Endothelial cell of umbilical vein (primary cell): ENCODE data around the gene N4BP3.

Experiments
- CTCF ChIP-seq, 2 donors: IDR thresholded peaks; 1 replicate in 1 of 2; 2 replicates in 1 of 2; pipeline ENCODE4 v1.5.1; 2011; ENCODE audit warnings: low read length in 2 of 2, mild to moderate bottlenecking in 2 of 2, moderate library complexity in 2 of 2, control low read depth in 1 of 2, inconsistent platforms in 1 of 2, low read depth in 1 of 2; ENCODE audit not compliant: insufficient read depth in 1 of 2; ENCODE audit errors: extremely low read depth in 1 of 2
- EZH2 ChIP-seq: IDR thresholded peaks from 2 replicates; pipeline ENCODE4 v1.6.1; 2012; ENCODE audit warnings: borderline replicate concordance, low read depth, mild to moderate bottlenecking, moderate library complexity, low read length, inconsistent platforms; ENCODE audit not compliant: severe bottlenecking
- JUN ChIP-seq: IDR thresholded peaks from 2 replicates; pipeline ENCODE4 v1.6.1; 2011; ENCODE audit warnings: borderline replicate concordance, low read depth; ENCODE audit not compliant: insufficient read length, insufficient read depth
- MYC ChIP-seq: IDR thresholded peaks from one replicate; pipeline ENCODE4 v1.6.1; 2011; ENCODE audit warnings: mild to moderate bottlenecking, low read depth, low read length
- POLR2A ChIP-seq: IDR thresholded peaks from 2 replicates; pipeline ENCODE4 v1.6.1; 2012; ENCODE audit warnings: low read depth, mild to moderate bottlenecking, control low read depth, low read length
- POLR2AphosphoS5 ChIP-seq: IDR thresholded peaks from 2 replicates; pipeline ENCODE4 v1.6.1; 2012; ENCODE audit warnings: low read depth, mild to moderate bottlenecking, control low read depth, low read length, moderate library complexity; ENCODE audit not compliant: insufficient read depth
- TF ChIP-seq, protein P1 (sequence below): IDR thresholded peaks from 2 replicates; pipeline ENCODE4 v1.6.1; 2011; ENCODE audit not compliant: insufficient read depth, insufficient read length

DNA sequence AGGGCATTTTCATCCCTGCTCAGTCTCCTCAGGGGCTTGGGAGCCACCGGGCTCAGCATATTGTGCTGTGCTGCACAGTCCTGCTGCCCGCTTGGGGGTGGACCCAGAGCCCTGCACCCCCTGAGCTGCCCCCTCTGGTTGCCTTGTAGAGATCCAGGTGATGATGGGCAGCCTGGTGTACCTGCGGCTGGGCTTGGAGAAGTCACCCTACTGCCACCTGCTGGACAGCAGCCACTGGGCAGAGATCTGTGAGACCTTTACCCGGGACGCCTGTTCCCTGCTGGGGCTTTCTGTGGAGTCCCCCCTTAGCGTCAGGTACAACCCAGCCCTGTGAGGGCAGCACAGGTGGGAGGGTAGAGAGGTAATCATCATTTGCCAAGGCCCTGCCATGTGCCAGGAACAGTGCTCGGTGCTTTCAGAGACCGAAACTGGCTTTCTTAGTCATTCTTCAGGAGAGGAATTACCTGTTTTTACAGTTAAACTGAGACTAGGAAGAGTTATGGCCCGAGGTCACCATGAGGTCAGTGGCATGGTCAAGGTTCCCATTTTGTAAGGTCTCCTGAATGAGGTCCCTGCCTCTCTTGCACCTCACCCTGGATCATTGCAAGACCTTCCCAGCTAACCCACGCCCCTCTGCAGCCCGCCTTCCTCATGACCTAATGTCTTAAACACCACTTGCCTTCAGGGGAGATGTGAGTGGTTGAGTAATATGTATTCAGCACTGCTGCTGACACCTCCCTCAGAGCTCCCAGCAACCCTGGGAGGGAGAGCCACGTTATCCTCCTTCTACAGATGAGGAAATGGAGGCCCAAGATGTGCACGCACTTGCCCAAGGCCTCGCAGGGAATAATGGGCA is 32.9 kb downstream of the N4BP3 start:
- TF ChIP-seq POLR2AphosphoS5 (no peak), POLR2A (peak; percentile 18), CTCF (IDR thresholded peaks at IDR 0.05; ENCODE audit: extremely low read depth in 1 of 2, insufficient read depth in 1 of 2, low read depth in 1 of 2, low read length in 2 of 2) (peak; percentile 78 to 86), EZH2 (no peak), MYC (no peak), JUN (no peak)
- TF ChIP-seq, protein P1, sequence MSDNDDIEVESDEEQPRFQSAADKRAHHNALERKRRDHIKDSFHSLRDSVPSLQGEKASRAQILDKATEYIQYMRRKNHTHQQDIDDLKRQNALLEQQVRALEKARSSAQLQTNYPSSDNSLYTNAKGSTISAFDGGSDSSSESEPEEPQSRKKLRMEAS, result no peak
